ENCODE measurements around the gene WRAP73. TPM values are rescaled to one million over a fixed set of nuclear protein-coding genes. Genes with fewer than 3 reads are reported as not detected.

Gene WRAP73
- total and polyA plus RNA-seq, 3 experiments from 2014 or later: 26.1 to 33.8 (median 30.7) TPM

- peaks cover 10% of the 10 kb centered on the region for H3K36me3 ChIP-seq (ENCODE audit: insufficient read depth, low read length)
- CTCF ChIA-PET: no interaction called here
- Mint-ChIP-seq H3K27me3 (no peaks in the 10 kb centered on the region), H3K36me3 (peaks cover 0 to 70% (median 16%) of the 10 kb centered on the region in 3 donors), H3K27ac (no peak overlapping the region), H3K4me3 (peak overlapping the region in 1 of 7 donors; percentile 34), H3K9me3 (no peaks in the 10 kb centered on the region), H3K4me1 (peaks cover 4 to 14% (median 11%) of the 10 kb centered on the region in 3 donors)
- peaks cover under 1% of the 10 kb centered on the region for H3K4me1 ChIP-seq (ENCODE audit: insufficient read depth, low read length)
- no peaks in the 10 kb centered on the region for H3K27me3 ChIP-seq (ENCODE audit: insufficient read depth, low read length, poor library complexity, severe bottlenecking)
- no peak overlapping the region for H3K4me3 ChIP-seq (ENCODE audit: low read length)
- POLR2A ChIA-PET: no interaction called here
- DNase-seq: no peak
- H3K27ac ChIP-seq (ENCODE audit: low read depth, low read length): no peak overlapping the region
- H3K9me3 ChIP-seq (ENCODE audit: low read length): no peaks in the 10 kb centered on the region
Measured at GRCh38 chr1:3642919-3643675, 6.8 kb downstream of the WRAP73 start.

GRCh38 chr1:3641816-3642215 is 8.1 kb downstream of the WRAP73 start:
- H3K9me3 Mint-ChIP-seq: no peaks in the 10 kb centered on the region
- peaks cover 0 to 7% (median 0%) of the 10 kb centered on the region in 3 donors for H3K4me1 Mint-ChIP-seq
- DNase-seq: no peak
- peaks cover 0 to 71% (median 17%) of the 10 kb centered on the region in 3 donors for H3K36me3 Mint-ChIP-seq
- no peak overlapping the region for H3K4me3 Mint-ChIP-seq
- Histone ChIP-seq H3K4me1 (ENCODE audit: insufficient read depth, low read length) (no peaks in the 10 kb centered on the region), H3K9me3 (ENCODE audit: low read length) (no peaks in the 10 kb centered on the region), H3K27me3 (ENCODE audit: insufficient read depth, low read length, poor library complexity, severe bottlenecking) (no peaks in the 10 kb centered on the region), H3K27ac (ENCODE audit: low read depth, low read length) (no peak overlapping the region), H3K4me3 (ENCODE audit: low read length) (no peak overlapping the region), H3K36me3 (ENCODE audit: insufficient read depth, low read length) (peaks cover 18% of the 10 kb centered on the region)
- no peaks in the 10 kb centered on the region for H3K27me3 Mint-ChIP-seq
- CTCF ChIA-PET: no interaction called here
- H3K27ac Mint-ChIP-seq: no peak overlapping the region
- POLR2A ChIA-PET: no interaction called here

- Histone ChIP-seq H3K36me3 (ENCODE audit: insufficient read depth, low read length) (peaks cover 18% of the 10 kb centered on the region), H3K27ac (ENCODE audit: low read depth, low read length) (no peak overlapping the region), H3K27me3 (ENCODE audit: insufficient read depth, low read length, poor library complexity, severe bottlenecking) (no peaks in the 10 kb centered on the region), H3K9me3 (ENCODE audit: low read length) (no peaks in the 10 kb centered on the region), H3K4me1 (ENCODE audit: insufficient read depth, low read length) (no peaks in the 10 kb centered on the region), H3K4me3 (ENCODE audit: low read length) (no peak overlapping the region)
- peaks cover 0 to 7% (median 0%) of the 10 kb centered on the region in 3 donors for H3K4me1 Mint-ChIP-seq
- H3K9me3 Mint-ChIP-seq: no peaks in the 10 kb centered on the region
- H3K27ac Mint-ChIP-seq: no peak overlapping the region
- no peak overlapping the region for H3K4me3 Mint-ChIP-seq
- ChIA-PET POLR2A (no interaction called here), CTCF (no interaction called here)
- H3K27me3 Mint-ChIP-seq: no peaks in the 10 kb centered on the region
- no peak for DNase-seq
- peaks cover 0 to 71% (median 17%) of the 10 kb centered on the region in 3 donors for H3K36me3 Mint-ChIP-seq
Measured at GRCh38 chr1:3641046-3641760, 8.7 kb downstream of the WRAP73 start.

GRCh38 chr1:3640121-3640837 is 9.6 kb downstream of the WRAP73 start:
- Histone ChIP-seq H3K4me3 (ENCODE audit: low read length) (no peak overlapping the region), H3K27ac (ENCODE audit: low read depth, low read length) (no peak overlapping the region), H3K36me3 (ENCODE audit: insufficient read depth, low read length) (peaks cover 22% of the 10 kb centered on the region), H3K9me3 (ENCODE audit: low read length) (no peaks in the 10 kb centered on the region), H3K4me1 (ENCODE audit: insufficient read depth, low read length) (no peaks in the 10 kb centered on the region), H3K27me3 (ENCODE audit: insufficient read depth, low read length, poor library complexity, severe bottlenecking) (no peaks in the 10 kb centered on the region)
- CTCF ChIA-PET: no interaction called here
- no peak overlapping the region for H3K4me3 Mint-ChIP-seq
- no peaks in the 10 kb centered on the region for H3K27me3 Mint-ChIP-seq
- H3K27ac Mint-ChIP-seq: no peak overlapping the region
- POLR2A ChIA-PET: no interaction called here
- DNase-seq: no peak
- peaks cover 0 to 71% (median 14%) of the 10 kb centered on the region in 3 donors for H3K36me3 Mint-ChIP-seq
- H3K9me3 Mint-ChIP-seq: no peaks in the 10 kb centered on the region
- peaks cover 0 to 7% (median 0%) of the 10 kb centered on the region in 3 donors for H3K4me1 Mint-ChIP-seq

- no peak for DNase-seq
- H3K27me3 ChIP-seq (ENCODE audit: insufficient read depth, low read length, poor library complexity, severe bottlenecking): no peaks in the 10 kb centered on the region
- Mint-ChIP-seq H3K27me3 (no peaks in the 10 kb centered on the region), H3K36me3 (peaks cover 0 to 72% (median 13%) of the 10 kb centered on the region in 3 donors), H3K4me1 (peaks cover 0 to 7% (median 0%) of the 10 kb centered on the region in 3 donors), H3K9me3 (no peaks in the 10 kb centered on the region), H3K4me3 (no peak overlapping the region), H3K27ac (no peak overlapping the region)
- peaks cover 23% of the 10 kb centered on the region for H3K36me3 ChIP-seq (ENCODE audit: insufficient read depth, low read length)
- no peaks in the 10 kb centered on the region for H3K9me3 ChIP-seq (ENCODE audit: low read length)
- H3K4me3 ChIP-seq (ENCODE audit: low read length): no peak overlapping the region
- H3K4me1 ChIP-seq (ENCODE audit: insufficient read depth, low read length): no peaks in the 10 kb centered on the region
- no peak overlapping the region for H3K27ac ChIP-seq (ENCODE audit: low read depth, low read length)
- CTCF ChIA-PET: interaction anchor here (1.5 kb wide), 1 partner anchor 20 kb away, joined by 5 read pairs; no protein-coding TSS in a partner anchor
- POLR2A ChIA-PET: no interaction called here
Measured at GRCh38 chr1:3639397-3639911, 10.4 kb downstream of the WRAP73 start.

GRCh38 chr1:3638676-3639075 is 11.2 kb downstream of the WRAP73 start:
- no peak overlapping the region for H3K4me3 Mint-ChIP-seq
- Histone ChIP-seq H3K9me3 (ENCODE audit: low read length) (no peaks in the 10 kb centered on the region), H3K4me3 (ENCODE audit: low read length) (no peak overlapping the region), H3K27me3 (ENCODE audit: insufficient read depth, low read length, poor library complexity, severe bottlenecking) (no peaks in the 10 kb centered on the region), H3K4me1 (ENCODE audit: insufficient read depth, low read length) (no peaks in the 10 kb centered on the region), H3K27ac (ENCODE audit: low read depth, low read length) (no peak overlapping the region), H3K36me3 (ENCODE audit: insufficient read depth, low read length) (peaks cover 23% of the 10 kb centered on the region)
- H3K27me3 Mint-ChIP-seq: no peaks in the 10 kb centered on the region
- no peak for DNase-seq
- POLR2A ChIA-PET: no interaction called here
- peaks cover 0 to 77% (median 12%) of the 10 kb centered on the region in 3 donors for H3K36me3 Mint-ChIP-seq
- no peak overlapping the region for H3K27ac Mint-ChIP-seq
- CTCF ChIA-PET: interaction anchor here (0.9 to 1.5 kb wide), 2 partner anchors 16 to 20 kb away, joined by 3 to 5 read pairs; no protein-coding TSS in a partner anchor
- H3K9me3 Mint-ChIP-seq: no peaks in the 10 kb centered on the region
- H3K4me1 Mint-ChIP-seq: peaks cover 0 to 7% (median 0%) of the 10 kb centered on the region in 3 donors

GRCh38 chr1:3638027-3638426 is 11.9 kb downstream of the WRAP73 start:
- Histone ChIP-seq H3K27ac (ENCODE audit: low read depth, low read length) (no peak overlapping the region), H3K4me1 (ENCODE audit: insufficient read depth, low read length) (no peaks in the 10 kb centered on the region), H3K4me3 (ENCODE audit: low read length) (no peak overlapping the region), H3K27me3 (ENCODE audit: insufficient read depth, low read length, poor library complexity, severe bottlenecking) (no peaks in the 10 kb centered on the region), H3K9me3 (ENCODE audit: low read length) (no peaks in the 10 kb centered on the region), H3K36me3 (ENCODE audit: insufficient read depth, low read length) (peaks cover 23% of the 10 kb centered on the region)
- no peak for DNase-seq
- Mint-ChIP-seq H3K27ac (no peak overlapping the region), H3K4me1 (peaks cover 0 to 7% (median 0%) of the 10 kb centered on the region in 3 donors), H3K27me3 (no peaks in the 10 kb centered on the region), H3K36me3 (peaks cover 0 to 82% (median 12%) of the 10 kb centered on the region in 3 donors), H3K9me3 (no peaks in the 10 kb centered on the region), H3K4me3 (no peak overlapping the region)
- POLR2A ChIA-PET: no interaction called here
- CTCF ChIA-PET: interaction anchor here (0.9 to 1.5 kb wide), 3 partner anchors 15 to 147 kb away, joined by 3 to 5 read pairs (median 3); no protein-coding TSS in a partner anchor
